Right renal cortex interstitium (tissue), 3 donors: Measurements from ENCODE around the gene MRPL23. TPM values are rescaled to one million over a fixed set of nuclear protein-coding genes. Genes with fewer than 3 reads are reported as not detected.
"Not testable (repeated sequence)": the region's sequence is repeated elsewhere in the genome, so short reads cannot be mapped to it uniquely, and the experiment has no call there.

Experiments
- DNase-seq, 3 donors: peaks; one replicate each; pipeline ENCODE4 v3.0.0-alpha.2; 2013; ENCODE audit warnings: low read depth in 3 of 3, low spot score in 2 of 3
- polyA plus RNA-seq, 3 donors: library from polyadenylated mRNA; unstranded; fragments of 120-200 nt; gene quantifications; one replicate each; pipeline ENCODE4 v1.2.1, GENCODE V29; 2013; ENCODE audit not compliant: insufficient read length in 3 of 3

Gene MRPL23
- polyA plus RNA-seq, 3 donors = 49.9 to 54.0 (median 50.6) TPM

GRCh38 chr11:1932681-1933080 lies 14.5 kb upstream of the MRPL23 start:
- no peak for DNase-seq

GRCh38 chr11:1933416-1934334 lies 13.5 kb upstream of the MRPL23 start:
- DNase-seq = no peak

GRCh38 chr11:1934335-1935155 lies 12.6 kb upstream of the MRPL23 start:
- no peak for DNase-seq

- no peak for DNase-seq
Observed at GRCh38 chr11:1935156-1936071, 11.7 kb upstream of the MRPL23 start.

- DNase-seq = no peak
Observed at GRCh38 chr11:1936072-1936780, 10.9 kb upstream of the MRPL23 start.

GRCh38 chr11:1936781-1937615 lies 10.1 kb upstream of the MRPL23 start:
- DNase-seq = no peak

GRCh38 chr11:1937616-1938342 lies 9.4 kb upstream of the MRPL23 start:
- no peak for DNase-seq

- no peak for DNase-seq
Observed at GRCh38 chr11:1938343-1939005, 8.7 kb upstream of the MRPL23 start.

- DNase-seq = no peak
Observed at GRCh38 chr11:1939006-1939625, 8.0 kb upstream of the MRPL23 start.

GRCh38 chr11:1939788-1940187 lies 7.3 kb upstream of the MRPL23 start:
- not testable (repeated sequence) for DNase-seq

GRCh38 chr11:1942558-1943260 lies 4.4 kb upstream of the MRPL23 start:
- DNase-seq = no peak

- DNase-seq = no peak
Observed at GRCh38 chr11:1943576-1943975, 3.6 kb upstream of the MRPL23 start.

- DNase-seq = no peak
Observed at GRCh38 chr11:1943977-1944376, 3.2 kb upstream of the MRPL23 start.

- DNase-seq = no peak
Observed at GRCh38 chr11:1947592-1948237, 583 bp downstream of the MRPL23 start.

- DNase-seq = no peak
Observed at GRCh38 chr11:1948389-1948788, 1.3 kb downstream of the MRPL23 start.

GRCh38 chr11:1949302-1949701 lies 2.2 kb downstream of the MRPL23 start:
- no peak for DNase-seq
